OCI-LY1 (cell line): Measurements from ENCODE around the gene SUGP2.

Experiments
- CTCF ChIP-seq: fragments of 200-600 bp; sonication (generic), shearing (Covaris generic); IDR thresholded peaks from 2 replicates; pipeline ENCODE4 v1.5.1; 2017; ENCODE audit warnings: mild to moderate bottlenecking, antibody characterized with exemption, low read length, moderate library complexity, mixed read lengths
- EZH2 ChIP-seq: fragments of 200-600 bp; sonication (generic), shearing (Covaris generic); IDR thresholded peaks from 2 replicates; pipeline ENCODE4 v1.8.0; 2017; ENCODE audit warnings: borderline replicate concordance, mixed run types, mild to moderate bottlenecking, antibody characterized with exemption, low read length, moderate library complexity, mixed read lengths

GRCh38 chr19:19063183-19064097 lies 30.1 kb upstream of the SUGP2 start, which contains the start of gene SLC25A42:
- TF ChIP-seq CTCF (no peak), EZH2 (no peak)
